HG03439 (cell line): Measurements from ENCODE around the gene SPDYE3.
A peak's percentile ranks its signal among the peaks of the same experiment; 100 is the strongest.
"Not testable (repeated sequence)": the region's sequence is repeated elsewhere in the genome, so short reads cannot be mapped to it uniquely, and the experiment has no call there.

Experiments
- ATAC-seq: cut with Tn5 transposase; IDR thresholded peaks from one replicate; pipeline ENCODE4 v1.9.1; 2021; ENCODE audit warnings: mild to moderate bottlenecking, moderate library complexity; ENCODE audit not compliant: unreplicated experiment

SPDYE3 gene, protein sequence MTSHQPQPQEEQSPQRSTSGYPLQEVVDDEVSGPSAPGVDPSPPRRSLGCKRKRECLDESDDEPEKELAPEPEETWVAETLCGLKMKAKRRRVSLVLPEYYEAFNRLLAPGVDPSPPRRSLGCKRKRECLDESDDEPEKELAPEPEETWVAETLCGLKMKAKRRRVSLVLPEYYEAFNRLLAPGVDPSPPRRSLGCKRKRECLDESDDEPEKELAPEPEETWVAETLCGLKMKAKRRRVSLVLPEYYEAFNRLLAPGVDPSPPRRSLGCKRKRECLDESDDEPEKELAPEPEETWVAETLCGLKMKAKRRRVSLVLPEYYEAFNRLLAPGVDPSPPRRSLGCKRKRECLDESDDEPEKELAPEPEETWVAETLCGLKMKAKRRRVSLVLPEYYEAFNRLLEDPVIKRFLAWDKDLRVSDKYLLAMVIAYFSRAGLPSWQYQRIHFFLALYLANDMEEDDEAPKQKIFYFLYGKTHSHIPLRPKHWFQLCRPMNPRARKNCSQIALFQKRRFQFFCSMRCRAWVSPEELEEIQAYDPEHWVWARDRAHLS

DNA sequence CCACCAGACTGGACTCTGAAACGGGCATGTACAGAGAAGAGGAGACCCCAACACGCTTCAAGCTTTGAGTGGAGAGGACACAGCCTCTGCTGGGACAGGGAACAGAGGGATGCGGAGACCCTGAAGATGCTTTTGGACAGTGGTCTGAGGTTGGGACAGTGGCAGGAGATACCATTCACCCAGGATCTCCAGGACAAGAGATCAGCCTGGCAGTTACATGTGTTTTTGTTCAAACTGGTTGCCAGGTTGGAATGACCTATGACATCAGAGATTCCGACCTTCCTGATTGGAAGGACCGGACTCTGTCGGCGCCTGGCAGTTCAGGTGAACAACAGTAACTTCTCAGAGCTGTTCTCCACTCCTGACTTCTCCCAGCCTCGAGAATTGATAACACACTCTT lies at the start of gene SPDYE3:
TSS of gene SPDYE3 (plus strand) at position 301 of the 400 bp plus-strand sequence. CDS start 184 bp downstream, outside the sequence.
- not testable (repeated sequence) for ATAC-seq

DNA sequence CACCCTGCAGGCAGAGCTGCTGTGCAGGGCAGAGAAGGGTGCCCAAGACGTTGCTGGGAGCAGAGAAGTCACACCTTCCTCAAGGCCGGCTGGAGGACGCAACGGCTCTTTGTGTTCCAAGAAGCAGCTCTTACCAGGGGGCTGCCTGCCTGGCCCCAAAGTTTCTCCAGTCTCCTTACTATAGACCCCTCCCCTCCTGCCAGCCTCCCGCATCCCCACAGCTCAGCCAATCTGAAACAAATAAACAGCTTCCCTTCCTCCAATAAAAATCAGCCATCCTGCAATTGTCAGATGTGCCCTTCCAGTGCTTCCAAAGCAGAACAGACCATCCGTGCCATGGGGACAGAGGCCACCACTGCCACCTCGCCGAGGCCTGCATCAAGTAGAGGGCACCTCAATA lies 47.5 kb upstream of the SPDYE3 start:
- not testable (repeated sequence) for ATAC-seq

DNA sequence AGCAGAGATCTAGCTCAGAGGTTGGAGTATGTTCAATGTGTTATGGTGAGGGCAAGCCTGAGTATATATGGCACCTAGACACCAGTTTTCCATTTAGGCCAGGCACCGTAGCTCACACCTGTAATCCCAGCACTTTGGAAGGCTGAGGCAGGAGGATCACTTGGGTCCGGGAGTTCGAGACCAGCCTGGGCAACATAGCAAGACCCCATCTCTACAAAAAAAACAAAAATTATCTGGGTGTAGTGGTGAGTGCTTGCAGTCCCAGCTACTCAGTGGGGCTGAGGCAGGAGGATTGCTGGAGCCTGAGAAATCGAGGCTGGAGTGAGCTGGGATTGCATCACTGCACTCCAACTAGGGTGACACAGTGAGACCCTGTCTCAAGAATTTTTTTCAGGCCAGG lies 44.6 kb upstream of the SPDYE3 start:
- not testable (repeated sequence) for ATAC-seq

DNA sequence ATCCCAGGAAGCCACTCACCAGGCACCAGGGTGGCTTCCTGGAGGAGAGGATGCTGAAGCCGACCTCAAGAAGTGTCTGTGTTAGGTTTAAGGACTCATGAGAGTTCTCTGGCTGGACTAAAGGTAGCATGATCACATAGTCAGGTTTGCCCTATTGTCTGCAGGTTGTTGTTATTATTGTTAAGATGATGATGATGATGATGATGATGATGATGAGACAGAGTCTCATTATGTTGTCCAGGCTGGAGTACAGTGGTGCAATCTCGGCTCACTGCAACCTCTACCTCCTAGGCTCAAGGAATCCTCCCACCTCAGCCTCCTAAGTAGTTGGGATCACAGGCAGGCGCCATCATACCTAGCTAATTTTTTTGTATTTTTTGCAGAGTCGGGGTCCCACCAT lies 43.3 kb upstream of the SPDYE3 start:
- ATAC-seq = not testable (repeated sequence)

DNA sequence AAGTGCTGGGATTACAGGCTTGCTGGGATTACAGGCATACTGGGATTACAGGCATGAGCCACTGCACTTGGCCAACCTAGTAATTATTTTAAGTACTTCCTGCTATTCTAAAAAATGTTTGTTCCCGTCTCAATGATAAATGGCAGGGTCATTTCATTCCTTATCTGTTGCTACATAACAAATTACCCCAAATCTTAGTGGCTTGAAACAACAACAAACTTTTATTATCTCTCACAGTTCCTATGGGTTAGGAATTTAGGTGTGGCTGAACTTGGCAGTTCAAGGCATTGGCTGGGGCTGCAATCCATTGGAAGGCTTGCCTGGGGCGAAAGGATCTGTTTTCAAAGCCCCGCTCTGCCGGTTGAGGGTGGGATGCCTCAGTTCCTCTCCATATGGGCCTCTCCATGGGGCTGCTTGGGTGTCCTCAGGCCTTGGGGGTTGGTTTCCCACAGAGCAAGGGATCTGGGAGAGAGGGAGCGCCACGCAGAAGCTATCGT lies 42.8 kb upstream of the SPDYE3 start:
- ATAC-seq = not testable (repeated sequence)

DNA sequence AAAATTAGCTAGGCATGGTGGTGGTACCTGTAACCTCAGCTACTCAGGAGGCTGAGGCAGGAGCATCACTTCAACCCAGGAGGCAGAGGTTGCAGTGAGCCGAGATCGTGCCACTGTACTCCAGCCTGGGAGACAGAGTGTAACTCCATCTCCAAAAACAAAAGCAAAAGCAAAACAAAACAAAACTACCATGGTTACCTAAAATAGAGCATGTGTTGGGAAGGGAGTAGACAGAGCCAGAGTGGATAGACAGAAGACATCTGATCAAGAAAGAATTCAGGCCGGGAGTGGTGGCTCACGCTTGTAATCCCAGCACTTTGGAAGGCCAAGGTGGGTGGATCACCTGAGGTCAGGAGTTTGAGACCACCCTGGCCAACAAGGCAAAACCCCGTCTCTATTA lies 41.7 kb upstream of the SPDYE3 start:
- not testable (repeated sequence) for ATAC-seq

DNA sequence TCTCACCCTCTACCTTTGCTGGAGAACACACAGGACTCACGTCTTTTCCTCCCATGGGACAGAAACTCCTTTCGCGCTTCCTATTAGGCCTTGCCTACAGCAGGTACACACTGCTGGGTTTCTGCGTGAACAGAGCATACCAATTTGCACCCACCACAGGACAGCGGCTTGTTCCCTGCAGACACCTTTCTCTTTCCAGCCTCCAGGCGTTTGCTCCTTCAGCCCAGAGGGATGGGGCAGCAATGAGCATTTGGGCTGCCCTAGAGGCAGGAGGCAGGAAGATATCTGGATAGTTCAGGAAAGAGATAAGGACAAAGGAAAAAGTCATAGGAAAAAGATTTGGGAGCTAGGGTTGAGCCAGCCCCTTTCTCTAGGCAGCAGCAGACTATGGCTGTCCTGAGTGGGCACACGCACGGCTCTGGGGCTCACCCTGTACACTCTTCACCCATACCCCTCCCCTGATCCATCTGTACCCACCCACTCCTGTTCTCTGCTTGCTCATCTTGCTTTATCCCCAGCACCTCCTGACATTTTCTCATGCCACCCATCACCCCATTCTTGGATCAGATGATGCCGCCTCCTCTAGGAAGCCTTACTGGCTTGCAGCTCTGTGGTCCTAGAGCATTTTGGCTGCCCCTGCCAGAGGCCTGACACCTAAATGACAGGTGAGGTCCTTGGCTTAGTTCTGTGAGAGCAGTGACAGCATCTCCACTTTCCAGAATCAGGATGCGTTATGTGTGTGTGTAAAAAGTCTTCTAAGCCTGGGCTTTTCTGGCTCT lies 40.7 kb upstream of the SPDYE3 start:
- no peak for ATAC-seq

DNA sequence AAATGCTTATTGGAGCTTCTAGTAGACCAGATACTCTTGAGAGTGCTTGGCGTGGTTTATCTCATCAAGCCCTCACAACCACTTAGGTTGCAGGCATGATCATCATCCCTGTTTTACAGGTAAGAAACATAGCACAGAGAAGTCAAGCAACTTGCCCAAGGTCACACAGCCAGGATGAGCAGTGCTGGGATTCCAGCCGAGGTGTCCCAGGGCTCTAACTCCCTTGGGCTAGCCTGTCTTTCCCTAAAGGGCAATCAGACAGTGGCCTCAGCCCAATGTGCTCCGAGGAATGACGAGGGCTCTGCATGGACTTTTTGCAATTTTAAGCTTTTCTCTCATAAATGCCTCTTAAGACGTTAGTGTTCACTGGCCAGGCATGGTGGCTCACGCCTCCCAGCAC lies 39.9 kb upstream of the SPDYE3 start:
- no peak for ATAC-seq

DNA sequence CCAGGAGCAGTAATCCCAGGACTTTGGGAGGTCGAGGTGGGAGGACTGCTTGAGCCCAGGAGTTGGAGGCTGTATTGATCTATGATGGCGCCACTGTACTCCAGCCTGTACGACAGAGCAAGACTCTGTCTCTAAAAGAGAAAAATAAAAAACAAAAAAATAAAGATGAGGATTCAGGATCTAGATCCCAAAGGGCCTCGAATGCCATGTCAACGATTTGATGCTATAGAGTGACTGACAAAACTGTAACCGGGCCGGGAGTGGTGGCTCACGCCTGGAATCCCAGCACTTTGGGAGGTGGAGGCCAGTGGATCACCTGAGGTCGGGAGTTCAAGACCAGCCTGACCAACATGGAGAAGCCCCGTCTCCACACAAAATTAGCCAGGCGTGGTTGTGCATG lies 38.6 kb upstream of the SPDYE3 start:
- ATAC-seq = not testable (repeated sequence)

DNA sequence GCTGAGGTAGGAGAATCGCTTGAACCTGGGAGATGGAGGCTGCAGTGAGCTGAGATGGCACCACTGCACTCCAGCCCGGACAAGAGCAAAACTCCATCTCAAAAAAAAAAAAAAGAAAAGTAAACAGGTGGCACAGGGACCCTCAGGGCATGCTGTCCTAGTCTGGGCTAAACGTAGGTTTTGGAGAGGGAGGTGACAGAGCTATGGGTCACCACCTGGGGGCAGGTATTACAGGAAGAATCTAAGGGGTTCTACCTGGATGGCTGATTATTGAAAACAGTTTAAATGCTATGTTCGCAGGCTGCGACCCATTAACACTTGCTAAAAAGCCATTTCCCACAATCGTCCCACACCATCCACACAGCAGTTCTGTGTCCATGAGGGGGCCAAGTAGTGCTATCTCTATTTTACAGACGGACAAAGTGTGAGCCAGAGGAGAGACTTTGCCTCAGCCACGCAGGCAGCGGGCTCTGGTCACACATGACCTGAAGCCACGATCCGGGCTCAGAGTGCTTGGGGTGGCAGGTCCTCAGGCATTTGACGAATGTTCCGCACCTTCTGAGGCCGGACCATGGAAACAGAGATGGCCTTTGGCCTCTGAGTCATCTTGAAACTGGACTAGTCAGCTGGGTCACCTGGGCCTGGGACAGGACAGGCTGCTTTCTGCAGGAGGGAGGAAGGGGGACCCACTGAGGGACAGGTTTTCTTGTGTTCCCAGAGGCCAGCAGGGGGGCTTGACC lies 38.0 kb upstream of the SPDYE3 start:
- not testable (repeated sequence) for ATAC-seq

DNA sequence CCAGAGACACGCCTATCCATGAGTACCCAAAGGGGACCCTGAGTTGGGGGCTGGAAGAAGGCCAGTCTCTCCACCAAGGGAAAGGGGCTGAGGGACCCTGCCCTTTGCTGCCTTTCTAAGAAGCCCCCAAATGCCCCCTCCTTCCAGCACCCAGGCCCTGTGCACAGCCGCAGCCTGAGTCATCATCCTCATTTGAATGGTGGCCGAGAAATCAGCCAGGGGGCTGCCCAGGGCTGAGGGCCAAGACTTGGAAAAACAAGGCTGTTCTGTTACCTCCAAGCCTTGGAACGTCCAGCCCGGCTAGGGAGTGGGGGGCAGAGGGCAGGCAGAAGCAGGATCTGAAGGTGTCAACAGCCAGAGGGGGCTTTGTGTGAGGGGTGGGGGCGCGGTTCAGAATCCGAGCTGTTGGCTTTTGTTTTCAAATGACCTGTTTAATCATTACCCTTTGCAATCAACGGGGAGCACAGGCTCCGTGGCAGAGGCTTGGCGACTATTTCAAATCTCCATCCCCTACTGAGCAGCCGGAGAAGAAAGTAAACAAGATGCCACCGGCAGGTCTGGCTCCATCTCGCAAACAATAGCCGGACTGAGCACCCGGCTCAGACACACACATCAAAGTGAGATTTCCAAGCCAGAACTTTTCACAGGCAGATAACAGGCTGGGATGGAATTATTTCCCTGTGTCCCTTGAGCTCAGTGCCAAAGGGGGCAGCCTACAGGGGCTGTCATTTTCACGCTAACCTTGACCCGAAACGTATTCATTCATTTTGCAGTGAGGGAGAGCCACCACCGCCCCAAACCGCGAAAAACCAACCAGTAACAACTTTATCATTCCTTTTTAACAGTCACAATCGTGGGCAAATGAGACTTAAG lies 37.2 kb upstream of the SPDYE3 start:
- not testable (repeated sequence) for ATAC-seq

DNA sequence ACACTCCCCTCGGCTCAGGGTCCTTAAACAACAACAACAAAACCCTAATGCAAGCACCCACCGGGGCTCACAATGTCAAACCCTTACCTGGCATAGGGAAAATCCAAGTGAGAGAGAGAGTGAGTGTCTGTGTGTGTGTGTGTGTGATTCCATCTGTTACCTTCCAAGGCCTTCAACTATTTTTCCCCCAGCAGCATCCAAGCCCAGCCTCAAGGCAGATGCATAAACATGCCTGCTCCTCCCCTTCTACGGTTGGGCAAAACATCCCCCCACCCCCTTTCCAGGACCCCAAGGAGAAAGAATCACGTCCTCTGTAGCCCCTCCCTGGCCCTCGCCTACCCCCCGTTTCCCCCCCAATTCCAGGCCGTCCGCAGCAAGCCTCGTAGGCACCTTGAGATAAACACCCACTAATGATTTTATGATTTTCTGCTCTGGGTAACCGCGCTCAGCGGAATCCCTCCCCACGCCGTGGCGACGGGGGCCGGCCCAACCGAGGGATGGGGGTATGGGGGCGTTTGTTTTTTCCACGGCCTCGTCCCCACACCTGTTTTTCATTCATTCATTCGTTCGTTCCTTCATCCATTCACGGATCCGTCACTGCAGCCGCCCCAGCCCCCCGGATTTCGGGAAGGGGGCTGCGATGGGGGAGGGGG lies 36.4 kb upstream of the SPDYE3 start:
- ATAC-seq = not testable (repeated sequence)

DNA sequence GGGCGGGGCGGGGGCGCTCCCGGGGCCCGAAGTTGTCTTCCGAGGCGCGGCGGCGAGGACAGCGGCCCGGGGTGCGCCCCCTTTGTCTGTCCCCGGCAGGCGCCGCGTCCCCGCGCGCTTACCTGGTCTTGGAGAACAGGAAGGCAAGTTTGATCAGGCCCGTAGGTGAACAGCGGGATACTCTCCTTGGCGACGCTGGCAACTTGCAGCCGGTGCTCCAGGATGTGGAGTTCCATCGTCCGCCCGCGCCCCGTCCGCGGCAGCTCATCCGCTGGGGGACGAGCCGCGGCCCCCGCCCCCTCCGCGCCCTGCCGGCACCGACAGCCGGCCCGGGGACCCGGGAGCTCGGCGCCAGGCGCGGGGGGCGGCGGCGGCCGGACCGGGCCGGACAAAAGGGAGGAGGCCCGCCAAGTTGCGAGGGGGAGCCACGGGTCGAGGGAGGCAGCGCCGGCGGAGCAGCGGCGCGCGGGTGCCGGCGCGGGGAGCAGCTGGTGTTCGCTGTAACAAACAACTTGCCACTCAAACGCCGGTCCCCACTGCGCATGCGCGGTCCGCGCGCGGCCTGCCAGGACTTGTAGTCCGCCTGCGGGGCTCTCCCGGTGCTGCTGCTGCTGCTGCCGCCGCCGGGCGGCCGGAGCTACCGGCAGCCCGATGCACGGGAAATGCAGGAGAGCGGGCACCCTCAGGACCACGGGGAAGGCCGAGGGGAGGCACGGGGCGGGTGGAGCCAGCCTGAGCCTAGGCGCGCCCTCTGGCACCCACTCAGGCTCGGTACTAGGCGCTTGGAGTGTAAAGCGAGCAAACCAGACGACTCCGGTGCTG lies 35.6 kb upstream of the SPDYE3 start:
- peak; percentile 87 for ATAC-seq

DNA sequence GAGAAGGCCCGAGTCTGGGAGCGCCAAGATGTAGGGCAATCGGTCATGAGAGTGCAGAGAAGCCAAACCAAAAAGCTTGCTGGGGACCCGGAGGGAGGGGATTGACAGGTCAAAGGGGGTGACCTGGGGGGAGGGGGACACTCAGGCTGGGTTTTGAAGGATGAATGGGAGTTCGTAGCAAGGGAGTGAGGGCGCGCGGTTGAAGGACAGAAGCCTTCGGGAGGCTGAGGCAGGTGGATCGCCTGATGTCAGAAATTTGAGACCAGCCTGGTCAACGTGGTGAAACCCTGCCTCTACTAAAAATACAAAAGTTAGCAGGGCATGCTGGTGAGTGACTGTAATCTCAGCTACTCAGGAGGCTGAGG lies 35.0 kb upstream of the SPDYE3 start:
- not testable (repeated sequence) for ATAC-seq

DNA sequence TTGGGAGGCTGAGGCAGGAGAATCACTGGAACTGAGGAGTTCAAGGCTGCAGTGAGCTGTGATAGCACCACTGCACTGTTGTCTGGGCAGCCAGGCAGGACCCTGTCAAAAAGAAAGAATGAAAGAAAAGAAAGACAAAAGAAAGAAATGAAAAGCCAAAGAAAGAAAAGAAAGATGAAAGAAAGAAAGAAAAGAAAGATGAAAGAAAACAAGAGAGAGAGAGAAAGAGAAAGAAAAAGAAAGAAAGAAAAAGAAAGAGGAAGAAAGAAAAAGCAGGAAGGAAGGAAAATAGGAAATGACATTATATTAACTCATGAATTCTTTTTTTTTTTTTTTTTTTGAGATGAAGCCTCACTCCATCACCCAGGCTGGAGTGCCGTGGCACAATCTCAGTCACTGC lies 32.4 kb upstream of the SPDYE3 start:
- no peak for ATAC-seq

DNA sequence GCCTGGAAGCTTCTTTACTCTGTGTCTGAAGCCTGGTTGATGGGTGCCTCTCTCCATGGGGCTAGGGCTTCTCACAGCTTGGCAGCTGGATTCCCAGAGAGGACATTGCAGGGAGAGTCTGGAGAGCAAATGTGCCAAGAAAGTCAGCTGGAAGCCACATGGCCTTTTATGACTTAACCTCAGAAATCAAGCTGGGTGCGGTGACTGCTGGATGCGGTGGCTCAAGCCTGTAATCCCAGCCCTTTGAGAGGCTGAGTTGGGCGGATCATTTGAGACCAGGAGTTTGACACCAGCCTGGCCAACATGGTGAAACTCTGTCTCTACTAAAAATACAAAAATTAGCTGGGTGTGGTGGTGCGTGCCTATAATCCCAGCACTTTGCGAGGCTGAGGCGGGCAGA lies 31.4 kb upstream of the SPDYE3 start:
- not testable (repeated sequence) for ATAC-seq

DNA sequence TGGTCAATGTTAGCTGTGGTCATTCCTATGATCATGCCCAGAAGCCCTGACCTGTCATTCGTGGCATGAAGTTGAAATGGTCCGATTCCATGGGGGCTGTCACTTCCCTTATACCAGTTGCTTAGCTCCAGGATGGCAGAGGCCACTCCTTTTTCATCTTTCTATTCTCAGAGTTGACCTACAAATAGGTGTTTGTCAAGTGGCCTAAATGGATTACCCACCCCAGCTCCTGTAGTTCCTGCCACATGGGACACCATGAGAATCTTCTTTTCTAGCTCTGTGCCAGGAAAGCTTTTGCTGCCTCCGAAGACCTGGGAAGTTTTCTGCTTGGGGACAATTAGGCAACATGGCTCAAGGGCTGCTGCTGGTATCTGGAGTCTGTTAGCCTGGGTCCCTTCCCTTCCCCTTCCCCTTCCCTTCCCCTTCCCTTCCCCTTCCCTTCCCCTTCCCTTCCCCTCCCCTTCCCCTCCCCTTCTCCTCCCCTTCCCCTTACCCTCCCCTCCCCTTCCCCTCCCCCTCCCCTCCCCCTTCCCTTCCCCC lies 25.4 kb upstream of the SPDYE3 start:
- ATAC-seq = not testable (repeated sequence)

DNA sequence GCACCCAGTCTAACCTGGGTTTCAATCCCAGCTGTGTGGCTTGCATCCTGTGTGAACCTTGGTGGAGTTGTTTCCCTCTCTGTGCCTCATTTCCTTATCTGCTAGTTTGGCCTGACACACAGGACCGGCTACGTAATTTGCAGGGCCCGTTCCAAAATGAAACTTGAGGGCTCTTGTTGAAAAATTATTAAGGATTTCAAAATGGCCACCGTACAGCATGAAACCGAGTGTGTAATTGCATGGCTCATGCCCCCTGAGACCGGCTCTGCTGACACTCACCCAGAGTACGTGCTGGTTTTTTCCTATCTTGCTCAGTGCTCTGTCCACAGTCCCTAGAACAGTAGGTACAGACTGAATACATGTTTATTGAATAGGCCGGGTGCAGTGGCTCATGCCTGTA lies 24.4 kb upstream of the SPDYE3 start:
- not testable (repeated sequence) for ATAC-seq
